ENCODE measurements around the gene PLA2G2A.

- TF ChIP-seq, protein P1, sequence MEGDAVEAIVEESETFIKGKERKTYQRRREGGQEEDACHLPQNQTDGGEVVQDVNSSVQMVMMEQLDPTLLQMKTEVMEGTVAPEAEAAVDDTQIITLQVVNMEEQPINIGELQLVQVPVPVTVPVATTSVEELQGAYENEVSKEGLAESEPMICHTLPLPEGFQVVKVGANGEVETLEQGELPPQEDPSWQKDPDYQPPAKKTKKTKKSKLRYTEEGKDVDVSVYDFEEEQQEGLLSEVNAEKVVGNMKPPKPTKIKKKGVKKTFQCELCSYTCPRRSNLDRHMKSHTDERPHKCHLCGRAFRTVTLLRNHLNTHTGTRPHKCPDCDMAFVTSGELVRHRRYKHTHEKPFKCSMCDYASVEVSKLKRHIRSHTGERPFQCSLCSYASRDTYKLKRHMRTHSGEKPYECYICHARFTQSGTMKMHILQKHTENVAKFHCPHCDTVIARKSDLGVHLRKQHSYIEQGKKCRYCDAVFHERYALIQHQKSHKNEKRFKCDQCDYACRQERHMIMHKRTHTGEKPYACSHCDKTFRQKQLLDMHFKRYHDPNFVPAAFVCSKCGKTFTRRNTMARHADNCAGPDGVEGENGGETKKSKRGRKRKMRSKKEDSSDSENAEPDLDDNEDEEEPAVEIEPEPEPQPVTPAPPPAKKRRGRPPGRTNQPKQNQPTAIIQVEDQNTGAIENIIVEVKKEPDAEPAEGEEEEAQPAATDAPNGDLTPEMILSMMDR (IDR thresholded peaks at IDR 0.05): no peak
- TF ChIP-seq EP300 (IDR thresholded peaks at IDR 0.05; ENCODE audit: low read depth): no peak
- no peak for TF ChIP-seq POLR2AphosphoS5 (IDR thresholded peaks at IDR 0.05)
- TF ChIP-seq POLR2A (IDR thresholded peaks at IDR 0.05): no peak
These were observed 896 bp upstream of the PLA2G2A start for GRCh38 chr1:19980314-19980713.

Data from transverse colon (tissue), 4 donors.